GM21381 (cell line): ENCODE results near the gene SLIT3.

Experiments used
- ATAC-seq: cut with Tn5 transposase; IDR thresholded peaks from one replicate; pipeline ENCODE4 v1.9.1; 2021; ENCODE audit warnings: mild to moderate bottlenecking, moderate library complexity; ENCODE audit not compliant: unreplicated experiment

SLIT3 gene

GRCh38 chr5:169050146-169050571 is 250.8 kb downstream of the SLIT3 start:
- no peak for ATAC-seq

- no peak for ATAC-seq
These were observed 251.2 kb downstream of the SLIT3 start for GRCh38 chr5:169049712-169050111.

- no peak for ATAC-seq
These were observed 252.5 kb downstream of the SLIT3 start for GRCh38 chr5:169048181-169049125.

DNA sequence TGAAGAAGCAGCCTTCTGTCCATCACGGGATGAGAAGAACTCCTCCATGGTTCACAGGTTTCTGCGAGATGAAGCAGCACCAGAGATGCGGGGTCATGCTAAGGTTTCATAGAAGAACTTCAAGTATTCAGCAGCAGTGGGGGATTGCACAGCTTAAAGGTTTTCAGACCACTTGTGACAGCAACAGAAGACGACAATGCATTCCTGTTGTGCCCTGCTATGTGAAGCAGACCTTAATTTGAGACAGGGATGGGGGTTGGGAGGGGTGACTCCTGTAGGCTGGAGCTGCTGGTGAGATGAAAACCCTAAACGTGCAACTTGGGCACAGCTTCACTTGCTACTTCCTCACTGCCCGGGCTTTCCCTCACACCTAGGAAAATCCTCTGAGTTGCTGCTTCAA is 256.0 kb downstream of the SLIT3 start:
- no peak for ATAC-seq

GRCh38 chr5:169041180-169041579 is 259.8 kb downstream of the SLIT3 start:
- no peak for ATAC-seq

GRCh38 chr5:169039592-169039991 is 261.3 kb downstream of the SLIT3 start:
- ATAC-seq: no peak

- no peak for ATAC-seq
These were observed 263.5 kb downstream of the SLIT3 start for GRCh38 chr5:169037466-169037865.

DNA sequence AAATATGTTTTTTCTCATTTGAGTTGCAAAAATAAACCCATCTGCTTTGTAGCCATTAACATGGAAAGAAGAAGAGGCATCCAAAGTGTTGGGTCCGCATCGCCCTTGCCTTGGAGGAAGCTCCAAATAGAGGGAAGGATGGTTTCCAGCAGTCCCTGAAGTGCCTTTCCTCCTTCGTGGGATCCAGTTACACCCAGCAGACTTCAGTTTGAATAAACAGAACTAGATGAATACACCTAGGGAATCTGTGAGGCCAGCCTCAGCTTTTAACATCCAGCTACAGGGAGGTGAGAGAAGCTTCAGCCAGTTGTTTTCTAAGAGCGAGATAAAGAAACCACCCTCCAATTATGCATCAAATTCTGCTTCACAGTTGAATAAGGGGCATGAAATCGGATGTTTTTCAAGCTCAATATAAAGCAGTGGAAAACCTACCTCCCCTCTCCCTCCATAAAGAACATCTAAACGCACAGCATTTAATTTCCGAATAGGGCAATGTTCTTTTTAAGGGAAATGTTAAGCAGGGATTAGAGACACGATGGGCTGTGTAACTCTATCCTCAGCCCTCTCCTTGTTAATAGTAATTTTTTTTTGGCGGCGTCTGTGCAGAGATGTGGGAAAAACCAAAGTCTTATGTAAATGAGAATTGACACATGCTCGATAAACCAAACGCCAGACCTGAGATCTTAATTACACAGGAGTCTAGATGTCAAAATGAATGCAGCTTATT is 264.7 kb downstream of the SLIT3 start:
- ATAC-seq: no peak

DNA sequence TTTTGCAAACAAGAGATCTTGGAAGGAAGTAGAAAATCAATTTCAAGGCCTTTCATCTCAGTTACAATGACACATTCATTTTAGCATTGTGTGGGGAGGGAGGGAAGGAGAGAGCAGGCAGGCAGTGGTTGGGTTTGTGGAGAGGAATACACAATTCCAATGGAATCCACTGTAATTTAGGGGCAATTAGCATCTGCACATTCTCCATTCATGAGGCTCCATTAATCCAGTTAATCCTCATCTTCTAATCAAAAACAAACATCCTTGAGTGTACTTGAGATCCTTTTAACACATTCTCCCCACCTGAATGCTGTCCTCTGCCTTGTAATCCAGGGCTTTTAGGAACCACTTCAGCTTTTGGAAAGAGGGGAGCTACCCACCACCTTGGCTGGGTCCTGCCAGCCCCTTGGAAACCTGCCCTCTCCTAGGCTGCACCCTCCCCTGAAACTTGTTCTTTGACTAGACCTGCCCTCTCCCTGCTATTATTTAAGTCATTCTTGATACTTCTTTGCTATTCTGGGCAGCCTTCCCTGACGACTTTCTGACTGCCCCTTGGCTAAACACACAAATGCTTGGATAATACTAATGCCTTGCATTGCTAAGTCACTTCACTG is 271.2 kb downstream of the SLIT3 start:
- ATAC-seq: no peak

GRCh38 chr5:169029037-169029436 is 271.9 kb downstream of the SLIT3 start:
- no peak for ATAC-seq

GRCh38 chr5:169027501-169028061 is 273.4 kb downstream of the SLIT3 start:
- no peak for ATAC-seq

- no peak for ATAC-seq
These were observed 275.4 kb downstream of the SLIT3 start for GRCh38 chr5:169025491-169025890.

- ATAC-seq: no peak
These were observed 276.5 kb downstream of the SLIT3 start for GRCh38 chr5:169024421-169024820.

- ATAC-seq: no peak
These were observed 278.2 kb downstream of the SLIT3 start for GRCh38 chr5:169022718-169023117.

DNA sequence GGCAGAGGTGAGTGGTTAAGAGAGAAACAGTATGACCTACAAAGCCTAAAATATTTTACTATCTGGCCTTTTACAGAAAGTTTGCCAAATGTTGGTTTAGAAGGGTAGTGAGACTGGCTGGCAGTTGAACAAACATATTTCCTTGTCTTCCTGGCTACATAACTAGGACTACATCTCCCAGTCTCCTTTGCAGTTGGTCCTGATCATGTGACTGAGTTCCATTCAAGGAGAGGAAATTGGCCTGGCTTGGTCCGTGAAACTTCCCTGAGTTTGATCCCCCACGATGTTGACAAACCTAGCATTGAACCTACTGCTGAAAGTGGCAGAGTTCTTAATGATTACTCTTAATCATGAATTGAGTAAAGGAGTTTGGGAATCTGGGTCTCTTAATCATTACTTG is 280.8 kb downstream of the SLIT3 start:
- ATAC-seq: no peak

GRCh38 chr5:169018925-169019324 is 282.0 kb downstream of the SLIT3 start:
- no peak for ATAC-seq

DNA sequence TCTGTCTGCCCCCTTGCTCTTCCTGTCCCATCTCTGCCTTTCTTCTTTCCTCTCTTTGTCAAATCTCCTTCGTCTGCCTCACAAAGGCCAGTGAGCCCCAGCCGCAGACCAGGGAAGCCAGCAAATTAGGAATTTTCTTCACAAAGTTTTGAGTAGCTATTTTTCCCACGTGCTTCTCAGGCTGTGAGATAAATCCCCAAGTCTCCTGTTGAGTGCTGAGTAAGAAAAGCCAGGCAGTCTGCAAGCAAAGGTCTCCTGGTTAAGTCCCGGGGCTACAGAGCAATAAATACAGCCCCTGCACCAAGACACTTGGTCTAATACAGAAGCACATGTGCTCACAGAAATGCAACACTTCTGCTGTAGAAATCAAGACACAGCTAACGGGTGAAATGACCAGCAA is 284.9 kb downstream of the SLIT3 start:
- no peak for ATAC-seq

GRCh38 chr5:169013846-169014245 is 287.1 kb downstream of the SLIT3 start:
- ATAC-seq: no peak

DNA sequence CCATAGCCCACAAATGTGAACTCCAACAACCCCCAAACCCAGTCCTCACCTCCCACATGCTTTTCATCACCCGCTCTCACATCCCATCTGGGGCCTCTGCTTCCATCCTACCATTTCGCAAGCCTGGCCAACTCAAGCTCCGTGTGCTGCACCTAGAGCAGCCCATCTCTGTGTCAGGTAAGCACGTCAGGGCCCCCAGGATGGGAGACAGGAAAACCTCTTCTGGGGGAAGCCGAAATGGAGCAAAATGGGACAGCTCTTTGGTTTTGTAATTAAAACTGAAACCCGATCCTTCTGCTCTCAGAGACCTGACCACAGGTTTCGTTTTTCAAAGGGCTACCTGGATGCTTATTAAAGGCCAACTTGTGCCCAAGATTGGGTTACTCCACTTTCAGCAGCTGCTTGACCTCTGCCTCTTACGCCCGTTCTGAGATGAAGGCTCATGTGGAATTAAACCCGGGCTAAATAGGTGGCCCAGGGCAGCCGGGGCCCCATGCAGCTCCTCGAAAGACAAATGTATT is 287.7 kb downstream of the SLIT3 start:
- no peak for ATAC-seq

DNA sequence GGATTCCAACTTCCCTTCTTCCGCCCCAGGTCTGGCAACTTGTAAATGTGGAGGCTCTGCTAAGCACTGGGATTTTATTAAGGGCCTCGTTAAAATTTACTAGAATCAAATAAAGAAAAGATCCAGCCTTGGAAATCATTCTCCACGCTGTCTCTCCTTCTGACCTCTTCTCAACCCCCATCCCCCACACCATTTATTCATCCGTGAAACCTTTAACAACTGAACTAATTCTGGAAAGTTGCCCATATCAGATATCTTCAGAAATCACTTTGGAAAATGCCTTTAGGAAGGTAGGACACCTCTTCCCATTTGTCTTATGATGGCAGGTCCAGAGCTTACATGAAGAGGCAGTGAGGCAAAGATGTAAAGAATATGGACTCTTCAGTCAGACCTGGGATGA is 288.5 kb downstream of the SLIT3 start:
- no peak for ATAC-seq

DNA sequence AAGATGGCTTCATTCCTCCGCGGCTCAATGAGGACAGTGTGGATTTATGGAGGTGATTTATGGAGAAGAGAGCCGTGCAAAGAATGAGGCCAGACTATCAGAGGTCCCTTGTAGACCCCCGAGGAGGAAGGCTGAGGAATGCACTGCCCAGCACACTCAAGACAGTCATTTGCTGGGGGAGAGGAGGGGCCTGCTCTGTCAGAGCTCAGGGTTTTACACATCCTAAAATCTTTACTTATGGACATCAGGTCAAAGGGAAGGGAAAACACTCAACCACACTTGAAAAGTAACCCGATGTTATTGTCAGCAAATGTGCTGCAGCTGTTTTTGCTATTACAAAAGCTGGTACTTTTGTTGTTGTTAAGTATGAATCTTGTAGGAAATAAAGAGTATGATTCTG is 289.5 kb downstream of the SLIT3 start:
- no peak for ATAC-seq
